ENCODE measurements around the gene ST7.

DNA sequence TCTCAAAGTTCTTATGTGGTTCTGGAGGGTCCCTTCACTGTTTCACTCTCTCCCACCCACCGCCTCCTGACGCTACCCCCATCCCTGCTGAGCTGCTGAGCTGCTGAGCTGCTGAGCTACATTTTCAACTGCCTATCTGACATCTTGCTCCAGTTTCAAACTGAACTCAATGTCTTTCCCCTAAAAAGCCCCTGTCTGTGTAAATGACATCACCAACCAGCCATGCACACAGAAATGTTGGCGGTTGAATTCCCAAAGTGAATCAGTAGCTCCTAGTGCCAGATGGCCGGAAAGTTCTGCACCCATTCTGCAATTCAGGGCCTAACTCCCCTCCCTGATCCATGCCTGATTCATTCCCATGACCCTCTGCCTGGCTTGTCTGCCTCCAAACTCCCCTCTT, 298.4 kb downstream of the ST7 start:
- TF ChIP-seq EZH2 (IDR thresholded peaks at IDR 0.05) = no peak
- no peak for TF ChIP-seq POLR2AphosphoS5 (IDR thresholded peaks at IDR 0.05; ENCODE audit: borderline replicate concordance, low read depth, low read length)
- TF ChIP-seq FOXP2 (optimal IDR thresholded peaks at IDR 0.05; ENCODE audit: control extremely low read depth, extremely low read length, insufficient read depth) = no peak

All from SK-N-MC (cell line).